B cell (primary cell): Measurements from ENCODE around the gene FOXJ1. TPM values are rescaled to one million over a fixed set of nuclear protein-coding genes. Genes with fewer than 3 reads are reported as not detected.

ENCODE experiments used
- ATAC-seq: fragments of 200-7000 bp; cut with Tn5 transposase; one replicate; pipeline ENCODE4 v1.10.0; 2021; ENCODE audit warnings: low read depth, mild to moderate bottlenecking, moderate number of reproducible peaks, moderate library complexity
- CTCF ChIA-PET: fragments of 350-600 bp; sonication (Branson Sonifier 250); formaldehyde crosslinking; loops from one replicate; lab custom pipeline; 2021; ENCODE audit warnings: antibody characterized with exemption, inconsistent platforms; lab: Charles Lee
- POLR2A ChIA-PET: fragments of 350-600 bp; sonication (Branson Sonifier 250); formaldehyde crosslinking; loops from one replicate; lab custom pipeline; 2021; ENCODE audit warnings: antibody characterized with exemption; lab: Charles Lee
- DNase-seq: peaks from one replicate; pipeline ENCODE4 v3.0.0; 2013
- H2AFZ ChIP-seq: 2 replicates; pipeline ENCODE4 v1.6.1; 2012; ENCODE audit warnings: mild to moderate bottlenecking, low read depth, low read length; ENCODE audit not compliant: insufficient read depth, poor library complexity, severe bottlenecking
- H3K27ac ChIP-seq, 2 donors: 1 replicate in 1 of 2; 2 replicates in 1 of 2; pipeline ENCODE4 v1.5.1; 2012 to 2013; ENCODE audit warnings: low read length in 2 of 2, mild to moderate bottlenecking in 2 of 2, moderate library complexity in 1 of 2
- H3K27me3 ChIP-seq, 4 experiments: fragments of 200-600 bp in 1 of 4; sonication (generic) in 1 of 4; replicated peaks in 1 of 4; 1 replicate in 2 of 4; 2 replicates in 2 of 4; pipeline versions ENCODE4 v1.6.1 to v1.7.0; 2013 to 2016; ENCODE audit warnings: low read length in 3 of 4, mild to moderate bottlenecking in 2 of 4, mixed read lengths in 1 of 4, moderate library complexity in 1 of 4; ENCODE audit not compliant: insufficient read depth in 4 of 4, control insufficient read depth in 3 of 4; ENCODE audit errors: control extremely low read depth in 1 of 4
- H3K36me3 ChIP-seq, 2 experiments: replicated peaks in 1 of 2; 1 replicate in 1 of 2; 2 replicates in 1 of 2; pipeline versions ENCODE4 v1.6.1 to v1.7.1; 2013; ENCODE audit warnings: low read length in 1 of 2; ENCODE audit not compliant: insufficient read depth in 2 of 2, control insufficient read depth in 1 of 2; ENCODE audit errors: control extremely low read depth in 1 of 2, extremely low read depth in 1 of 2
- H3K4me1 ChIP-seq, 2 donors: fragments of 200-600 bp in 1 of 2; sonication (generic) in 1 of 2; 1 replicate in 1 of 2; 2 replicates in 1 of 2; pipeline versions ENCODE4 v1.5.1 to v1.6.1; 2013 to 2017; ENCODE audit warnings: low read length in 2 of 2; ENCODE audit not compliant: control insufficient read depth in 2 of 2, insufficient read depth in 2 of 2
- H3K4me2 ChIP-seq: replicated peaks from 2 replicates; pipeline ENCODE3; 2012; ENCODE audit warnings: mild to moderate bottlenecking, low read depth, low read length; ENCODE audit not compliant: poor library complexity, severe bottlenecking
- H3K4me3 ChIP-seq, 5 experiments: fragments of 200-600 bp in 1 of 5; sonication (generic) in 1 of 5; 1 replicate in 3 of 5; 2 replicates in 2 of 5; pipeline versions ENCODE4 v1.5.1 to v1.7.0; 2011 to 2016; ENCODE audit warnings: low read length in 4 of 5, mild to moderate bottlenecking in 4 of 5, low read depth in 2 of 5, control low read depth in 1 of 5, moderate library complexity in 1 of 5; ENCODE audit not compliant: insufficient read depth in 1 of 5; ENCODE audit errors: control extremely low read depth in 1 of 5, extremely low read depth in 1 of 5
- H3K79me2 ChIP-seq: fragments of 200-600 bp; sonication (generic); one replicate; pipeline ENCODE4 v1.6.0; 2016; ENCODE audit warnings: low read length; ENCODE audit not compliant: control insufficient read depth, insufficient read depth
- H3K9ac ChIP-seq: fragments of 200-600 bp; sonication (generic); 2 replicates; pipeline ENCODE4 v1.6.1; 2017; ENCODE audit warnings: mild to moderate bottlenecking, low read length, moderate library complexity
- H3K9me3 ChIP-seq, 3 donors: one replicate each; pipeline versions ENCODE4 v1.6.1 to v1.7.1; 2013; ENCODE audit warnings: low read length in 2 of 3; ENCODE audit not compliant: control insufficient read depth in 2 of 3, insufficient read depth in 1 of 3; ENCODE audit errors: control extremely low read depth in 1 of 3
- H4K20me1 ChIP-seq: 2 replicates; pipeline ENCODE4 v1.6.0; 2012; ENCODE audit warnings: mild to moderate bottlenecking, low read length; ENCODE audit not compliant: insufficient read depth, control insufficient read depth, poor library complexity, severe bottlenecking
- H3K27ac Mint-ChIP-seq: one replicate; pipeline ENCODE4 v1.8.0; 2021; ENCODE audit warnings: mixed read lengths
- H3K27me3 Mint-ChIP-seq: one replicate; pipeline ENCODE4 v1.8.0; 2021; ENCODE audit warnings: mixed read lengths
- H3K4me1 Mint-ChIP-seq: one replicate; pipeline ENCODE4 v1.8.0; 2021; ENCODE audit warnings: mixed read lengths
- H3K4me3 Mint-ChIP-seq: one replicate; pipeline ENCODE4 v1.8.0; 2021; ENCODE audit warnings: mixed read lengths
- H3K9me3 Mint-ChIP-seq: one replicate; pipeline ENCODE4 v1.8.0; 2022; ENCODE audit warnings: mixed read lengths; ENCODE audit not compliant: insufficient read depth
- EZH2 ChIP-seq: IDR thresholded peaks from 2 replicates; pipeline ENCODE4 v1.6.1; 2012; ENCODE audit warnings: borderline replicate concordance, low read depth, mild to moderate bottlenecking, moderate library complexity, low read length; ENCODE audit not compliant: insufficient read depth, poor library complexity, severe bottlenecking
- WGBS: methylation state at CpG from one replicate; pipeline ENCODE4 v1.1.5; 2013; ENCODE audit warnings: missing lambda C conversion rate; ENCODE audit not compliant: insufficient coverage; 5-methylcytosine and 5-hydroxymethylcytosine counted together
- intact Hi-C: fragments of 100-400 bp; cut with micrococcal nuclease; formaldehyde crosslinking; loops from one replicate; pipeline ENCODE4 v1.10.0; 2022
- polyA plus RNA-seq: library from polyadenylated mRNA; depleted of rRNA; stranded (reverse); fragments of >200 nt; gene quantifications from 2 replicates; pipeline ENCODE4 v1.2.3, GENCODE V29; 2012
- total RNA-seq, 2 donors: library from RNA; stranded (reverse); fragments of 120-200 nt in 1 of 2; gene quantifications; 1 replicate in 1 of 2; 2 replicates in 1 of 2; pipeline versions ENCODE4 v1.2.3 to v1.2.4, GENCODE V29; 2013 to 2022
- TF ChIP-seq, protein P1 (sequence below): fragments of 200-600 bp; IDR thresholded peaks from one replicate; pipeline ENCODE4 v1.8.0; 2022; ENCODE audit warnings: antibody characterized with exemption, mild to moderate bottlenecking

Gene FOXJ1
- total and polyA plus RNA-seq, 2 donors (not counting 1 experiment from before 2014, with no cell fraction given), result 0.20 to 1.0 TPM

- no peaks in the 10 kb centered on the region for H3K9me3 Mint-ChIP-seq
- Histone ChIP-seq H3K4me2 (no peak overlapping the region), H4K20me1 (no peaks in the 10 kb centered on the region), H3K9ac (no peak overlapping the region), H3K79me2 (no peaks in the 10 kb centered on the region), H3K27ac (no peak overlapping the region), H3K9me3 (no peaks in the 10 kb centered on the region), H2AFZ (no peak overlapping the region), H3K4me3 (no peak overlapping the region), H3K4me1 (no peaks in the 10 kb centered on the region), H3K27me3 (peaks cover 0 to 6% (median 0%) of the 10 kb centered on the region in 4 experiments), H3K36me3 (no peaks in the 10 kb centered on the region)
- intact Hi-C loops, result no loop called here
- H3K27ac Mint-ChIP-seq, result no peak overlapping the region
- WGBS, result 100% methylated on average over 3 of the region's 7 CpGs
- H3K4me3 Mint-ChIP-seq, result no peak overlapping the region
- POLR2A ChIA-PET, result interaction anchor here (0.5 kb wide), 1 partner anchor 165 kb away, joined by 5 read pairs; no protein-coding TSS in a partner anchor
- TF ChIP-seq EZH2, result no peak
- TF ChIP-seq, protein P1, sequence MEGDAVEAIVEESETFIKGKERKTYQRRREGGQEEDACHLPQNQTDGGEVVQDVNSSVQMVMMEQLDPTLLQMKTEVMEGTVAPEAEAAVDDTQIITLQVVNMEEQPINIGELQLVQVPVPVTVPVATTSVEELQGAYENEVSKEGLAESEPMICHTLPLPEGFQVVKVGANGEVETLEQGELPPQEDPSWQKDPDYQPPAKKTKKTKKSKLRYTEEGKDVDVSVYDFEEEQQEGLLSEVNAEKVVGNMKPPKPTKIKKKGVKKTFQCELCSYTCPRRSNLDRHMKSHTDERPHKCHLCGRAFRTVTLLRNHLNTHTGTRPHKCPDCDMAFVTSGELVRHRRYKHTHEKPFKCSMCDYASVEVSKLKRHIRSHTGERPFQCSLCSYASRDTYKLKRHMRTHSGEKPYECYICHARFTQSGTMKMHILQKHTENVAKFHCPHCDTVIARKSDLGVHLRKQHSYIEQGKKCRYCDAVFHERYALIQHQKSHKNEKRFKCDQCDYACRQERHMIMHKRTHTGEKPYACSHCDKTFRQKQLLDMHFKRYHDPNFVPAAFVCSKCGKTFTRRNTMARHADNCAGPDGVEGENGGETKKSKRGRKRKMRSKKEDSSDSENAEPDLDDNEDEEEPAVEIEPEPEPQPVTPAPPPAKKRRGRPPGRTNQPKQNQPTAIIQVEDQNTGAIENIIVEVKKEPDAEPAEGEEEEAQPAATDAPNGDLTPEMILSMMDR, result no peak
- ATAC-seq (no peak), DNase-seq (no peak)
- H3K27me3 Mint-ChIP-seq, result no peaks in the 10 kb centered on the region
- no peaks in the 10 kb centered on the region for H3K4me1 Mint-ChIP-seq
- CTCF ChIA-PET, result interaction anchor here (1.4 to 16.8 kb wide), 3 partner anchors 159 to 189 kb away, joined by 3 to 435 read pairs (median 3); no protein-coding TSS in a partner anchor
Observed at GRCh38 chr17:76115138-76115754, 25.8 kb downstream of the FOXJ1 start.

DNA sequence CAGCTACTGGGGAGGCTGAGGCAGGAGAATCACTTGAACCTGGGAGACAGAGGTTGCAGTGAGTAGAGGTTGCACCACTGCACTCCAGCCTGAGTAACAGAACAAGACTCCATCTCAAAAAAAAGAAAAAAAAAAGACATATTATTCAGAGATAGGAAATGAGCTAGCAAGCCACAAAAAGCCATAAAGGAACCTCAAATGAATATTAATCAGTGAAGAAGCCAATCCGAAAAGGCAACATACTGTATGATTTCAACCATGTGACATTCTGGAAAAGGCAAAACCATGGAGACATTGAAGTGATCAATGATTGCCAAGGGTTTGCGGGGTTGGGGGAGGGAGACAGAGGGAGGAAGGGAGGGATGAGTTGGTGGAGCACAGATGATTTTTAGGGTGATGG lies 29.1 kb downstream of the FOXJ1 start:
- DNase-seq, result no peak
- H3K4me2 ChIP-seq, result no peak overlapping the region
- no peaks in the 10 kb centered on the region for H3K9me3 Mint-ChIP-seq
- H3K4me1 ChIP-seq, result no peaks in the 10 kb centered on the region
- no peaks in the 10 kb centered on the region for H3K27me3 Mint-ChIP-seq
- H2AFZ ChIP-seq, result no peak overlapping the region
- H3K4me3 Mint-ChIP-seq, result no peak overlapping the region
- ChIA-PET POLR2A (no interaction called here), CTCF (interaction anchor here (3.2 kb wide), 1 partner anchor 167 kb away, joined by 13 read pairs; no protein-coding TSS in a partner anchor)
- H3K9ac ChIP-seq, result no peak overlapping the region
- no peak for ATAC-seq
- no peaks in the 10 kb centered on the region for H3K4me1 Mint-ChIP-seq
- TF ChIP-seq, protein P1, result no peak
- no peak for TF ChIP-seq EZH2
- no peaks in the 10 kb centered on the region for H4K20me1 ChIP-seq
- intact Hi-C loops, result no loop called here
- no peaks in the 10 kb centered on the region for H3K79me2 ChIP-seq
- no peaks in the 10 kb centered on the region for H3K27me3 ChIP-seq
- H3K9me3 ChIP-seq, result no peaks in the 10 kb centered on the region
- no peak overlapping the region for H3K4me3 ChIP-seq
- 71% methylated on average over 2 of the region's 2 CpGs for WGBS
- no peaks in the 10 kb centered on the region for H3K36me3 ChIP-seq
- no peak overlapping the region for H3K27ac ChIP-seq
- no peak overlapping the region for H3K27ac Mint-ChIP-seq
